ENCODE results near the gene NCAPG.

DNA sequence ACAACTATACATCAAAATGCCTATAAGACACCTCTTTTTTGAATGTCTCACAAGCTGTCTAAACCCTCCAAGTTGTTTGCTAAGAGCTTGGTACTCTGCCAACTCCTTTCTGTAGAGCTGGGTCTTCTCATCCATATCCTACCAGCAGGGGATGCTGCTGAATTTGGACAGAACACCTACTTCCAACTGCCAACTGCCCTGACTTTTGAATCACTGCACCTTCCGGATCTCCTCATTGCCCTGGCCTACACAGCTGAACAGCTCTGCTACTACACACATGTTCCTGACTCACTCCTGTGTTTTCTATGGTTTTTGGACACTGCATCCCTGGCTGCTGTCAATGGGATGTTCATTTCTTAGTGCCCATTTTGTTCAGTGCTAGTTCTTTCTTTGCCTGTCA lies 48.1 kb upstream of the NCAPG start:
- TF ChIP-seq EZH2 (IDR thresholded peaks at IDR 0.05; ENCODE audit: low read length, missing control alignments) (no peak), CTCF (conservative IDR thresholded peaks at IDR 0.05 in 1 of 2, IDR thresholded peaks at IDR 0.05 in 1 of 2; ENCODE audit: low read depth in 1 of 2, low read length in 2 of 2) (peak; percentile 24 to 35)
